Cardiac septum (tissue), 1 donor: ENCODE measurements around the gene GAREM1. TPM values are rescaled to one million over a fixed set of nuclear protein-coding genes. Genes with fewer than 3 reads are reported as not detected.

Source experiments
- DNase-seq: peaks from one replicate; pipeline ENCODE4 v3.0.0-alpha.2; 2020; ENCODE audit warnings: low spot score
- intact Hi-C: fragments of 100-400 bp; cut with DNase I; formaldehyde crosslinking; loops from one replicate; pipeline ENCODE4 v1.14.0; 2022
- total RNA-seq: library from RNA; stranded (reverse); fragmentation: NEBNext Ultra II Directional; extraction: Animal tissue kit (Norgen Biotek cat#: 25700); gene quantifications from one replicate; pipeline ENCODE4 v1.2.1, GENCODE V29; 2021
- donor health status: DM: no; HTN: no; CAD: no.

Gene GAREM1
- total RNA-seq, 1 donor from 2014 or later, result 10.0 TPM

DNA sequence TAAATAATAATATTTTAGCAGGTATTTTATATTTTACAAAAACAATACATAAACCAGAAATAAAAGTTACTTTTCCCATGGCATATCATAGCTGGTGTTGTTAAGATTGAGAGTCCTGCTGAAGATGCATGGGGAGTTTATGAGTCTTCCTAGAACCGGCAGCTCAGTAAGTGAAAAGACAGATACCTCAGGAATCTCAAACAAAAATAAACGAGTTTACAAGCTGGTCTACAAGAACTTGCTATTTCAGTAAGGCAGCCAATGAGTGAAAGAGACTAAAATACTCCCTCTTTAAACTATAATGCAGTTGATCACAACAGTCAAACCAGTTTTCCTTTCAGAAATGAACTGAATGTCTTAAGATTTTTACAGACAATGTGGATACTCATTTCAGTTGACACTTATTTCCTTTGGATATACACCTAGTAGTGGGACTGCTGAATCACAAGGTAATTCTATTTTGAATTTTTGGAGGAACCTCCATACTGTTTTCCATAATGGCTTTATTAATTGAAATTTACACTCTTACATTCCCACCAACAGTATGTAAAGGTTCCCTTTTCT lies 8.9 kb downstream of the GAREM1 start:
- intact Hi-C loops, result no loop called here

DNA sequence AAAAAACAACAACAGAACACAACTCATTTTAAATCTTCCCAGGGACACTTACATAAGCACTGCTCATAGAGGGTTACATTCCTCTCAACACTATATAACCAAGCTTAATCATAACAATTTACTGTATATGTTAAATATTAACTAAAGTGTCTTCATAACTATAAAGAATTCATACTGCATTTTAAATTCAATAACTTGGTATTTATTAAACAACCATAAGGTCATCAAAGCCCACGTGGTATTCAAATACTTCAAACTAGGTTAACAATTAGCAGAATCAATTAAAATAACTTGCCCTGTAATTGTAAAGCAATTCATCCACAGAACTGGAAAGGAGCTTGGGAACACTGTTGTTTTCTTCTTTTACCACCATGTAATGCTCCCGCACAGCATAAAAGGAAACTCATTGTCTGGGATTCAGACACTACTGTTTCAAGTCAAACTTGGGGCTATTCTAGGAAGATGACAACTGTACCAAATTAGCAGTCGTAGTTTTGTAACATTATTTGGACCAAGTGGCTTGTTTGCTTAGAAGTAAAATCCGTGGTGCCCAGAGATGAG lies 10.4 kb downstream of the GAREM1 start:
- intact Hi-C loops, result no loop called here

More for the DNA sequence above, 8.9 kb downstream of the GAREM1 start:
- no peak for DNase-seq

DNA sequence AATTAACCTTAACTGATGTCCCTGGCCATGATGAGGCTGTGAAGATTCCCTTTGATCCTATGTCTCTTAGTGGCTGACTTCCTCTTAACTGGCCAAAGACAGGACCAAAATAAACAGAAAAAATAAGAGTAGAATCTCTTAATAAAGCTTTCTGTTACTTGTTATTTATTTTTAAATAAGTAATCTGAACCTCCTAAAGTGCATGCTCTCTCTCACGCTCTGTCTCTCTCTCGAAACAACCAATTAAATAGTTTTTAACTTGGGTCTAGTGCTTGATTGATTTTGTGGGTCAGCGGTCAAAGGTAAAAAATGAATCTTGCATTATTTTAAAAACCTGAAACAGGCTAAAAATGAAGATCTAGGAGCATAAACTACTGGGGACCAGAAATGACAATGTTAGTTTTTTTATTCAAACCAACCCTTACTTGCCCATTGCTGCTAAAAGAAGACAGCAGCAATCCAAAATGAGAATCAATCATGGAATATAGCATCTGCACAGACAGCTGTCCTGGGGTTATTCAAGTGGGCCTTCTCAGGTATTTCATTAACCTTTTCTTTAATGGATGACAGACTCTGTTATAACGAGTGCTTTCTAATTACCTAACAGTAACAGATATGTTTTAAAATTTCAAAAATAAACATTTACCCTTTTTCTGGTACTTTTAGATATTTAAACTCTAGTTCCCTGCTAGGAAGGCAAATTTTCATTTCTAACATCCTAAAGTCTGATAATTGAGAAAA lies 11.2 kb downstream of the GAREM1 start:
- intact Hi-C loops, result no loop called here
- no peak for DNase-seq

More for the DNA sequence above, 10.4 kb downstream of the GAREM1 start:
- no peak for DNase-seq

DNA sequence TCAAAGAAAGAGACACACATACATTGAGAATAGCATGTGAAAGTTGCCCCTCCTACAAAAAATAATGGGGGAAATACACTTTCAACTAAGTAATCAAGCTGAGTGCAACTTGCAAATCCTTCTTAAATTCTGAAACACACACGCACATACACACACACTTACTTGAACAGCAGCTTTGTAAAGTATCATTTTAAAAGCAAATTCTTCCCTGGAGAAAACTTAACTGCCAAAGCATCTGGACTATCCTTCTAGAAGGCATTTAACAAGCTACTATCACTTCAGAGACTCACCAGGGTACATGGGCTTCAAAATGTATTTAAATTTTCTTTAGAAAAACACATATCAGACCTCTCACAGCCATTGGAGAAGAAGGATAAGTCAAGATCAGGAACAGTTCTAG lies 15.3 kb downstream of the GAREM1 start:
- intact Hi-C loops, result no loop called here
- no peak for DNase-seq

DNA sequence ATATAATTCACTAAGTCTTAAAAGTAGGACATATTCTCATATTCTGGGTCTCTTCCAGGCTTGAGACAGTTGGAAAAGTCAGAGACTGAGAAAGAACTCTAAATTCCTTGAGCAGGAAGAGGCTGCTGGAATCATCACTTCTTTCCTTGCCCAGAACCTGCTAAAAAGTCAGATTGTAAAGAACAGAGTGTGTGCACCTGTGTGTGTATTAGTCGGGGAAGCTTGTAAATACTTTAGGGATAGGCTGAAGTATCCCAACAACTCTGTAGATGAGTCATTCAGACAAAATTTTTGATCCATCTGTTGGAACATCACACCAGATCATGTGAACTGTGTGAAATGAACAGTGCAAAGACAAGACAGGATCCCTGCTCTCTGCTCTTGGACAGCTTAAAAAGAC lies 16.1 kb downstream of the GAREM1 start:
- intact Hi-C loops, result no loop called here
- no peak for DNase-seq

DNA sequence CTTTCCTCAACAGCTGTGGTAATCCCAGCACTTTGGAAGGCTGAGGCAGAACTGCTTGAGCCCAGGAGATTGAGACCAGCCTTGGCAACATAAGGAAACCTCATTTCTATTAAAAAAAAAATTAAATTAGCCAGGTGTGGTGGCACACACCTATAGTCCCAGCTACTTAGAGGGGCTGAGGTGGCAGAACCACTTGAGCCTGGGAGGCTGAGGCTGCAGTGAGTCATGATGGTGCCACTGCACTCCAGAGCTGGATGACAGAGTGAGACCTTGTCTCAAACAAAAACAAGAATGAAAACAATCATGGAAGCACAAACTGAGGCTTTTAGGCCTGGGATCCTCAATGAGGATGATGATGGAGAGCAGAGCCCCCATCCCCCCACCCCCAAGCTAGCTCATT lies 19.8 kb downstream of the GAREM1 start:
- DNase-seq, result no peak
- intact Hi-C loops, result no loop called here

DNA sequence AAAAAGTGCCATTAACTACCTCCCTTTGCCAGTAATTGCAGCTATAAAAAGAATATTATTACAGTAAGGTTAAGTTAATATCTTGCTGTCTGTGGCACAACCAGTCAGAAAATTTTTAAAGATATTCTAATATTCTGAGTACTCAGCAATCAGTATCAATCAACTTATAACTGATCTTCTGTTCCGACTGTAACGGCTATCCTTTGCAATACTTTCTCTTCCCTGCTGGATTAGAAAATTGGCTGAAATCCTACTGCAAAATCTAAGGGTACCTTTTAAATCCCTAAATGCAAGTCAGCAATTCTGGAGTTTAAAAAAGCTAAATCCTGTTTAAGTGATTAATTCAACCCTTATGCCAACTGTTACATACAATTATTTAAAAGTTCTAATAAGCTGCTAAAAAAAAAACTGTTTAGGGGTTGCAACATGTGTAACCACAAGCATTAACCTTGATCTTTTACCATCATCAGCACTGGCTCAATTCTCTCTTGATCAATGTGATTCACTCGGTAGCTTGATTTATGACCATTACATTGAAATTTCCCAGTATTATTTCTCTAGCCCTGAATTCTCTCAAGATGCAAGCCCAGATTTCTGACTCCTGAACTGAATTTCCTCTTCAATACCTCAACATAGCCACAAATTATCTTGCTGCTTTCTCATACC lies 20.5 kb downstream of the GAREM1 start:
- DNase-seq, result no peak
- intact Hi-C loops, result no loop called here

DNA sequence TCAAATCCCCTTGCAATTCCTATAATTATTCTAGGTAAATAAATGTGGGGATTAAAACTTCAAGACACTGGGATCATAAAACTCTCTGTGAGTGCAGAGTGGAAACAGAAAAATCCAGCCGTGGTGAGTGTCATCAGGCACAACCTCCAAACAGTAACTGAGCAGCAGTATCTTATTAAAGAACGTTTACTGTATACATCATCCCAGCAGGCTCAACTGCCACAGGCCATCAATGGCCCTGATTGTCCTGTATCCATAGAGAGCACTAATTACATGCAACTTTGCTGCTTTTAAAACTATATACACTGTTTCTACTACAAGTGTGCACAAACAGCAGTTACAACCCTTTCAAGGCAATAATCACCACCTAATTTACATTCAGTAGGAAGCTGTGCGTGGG lies 23.9 kb downstream of the GAREM1 start:
- no peak for DNase-seq
- intact Hi-C loops, result no loop called here

DNA sequence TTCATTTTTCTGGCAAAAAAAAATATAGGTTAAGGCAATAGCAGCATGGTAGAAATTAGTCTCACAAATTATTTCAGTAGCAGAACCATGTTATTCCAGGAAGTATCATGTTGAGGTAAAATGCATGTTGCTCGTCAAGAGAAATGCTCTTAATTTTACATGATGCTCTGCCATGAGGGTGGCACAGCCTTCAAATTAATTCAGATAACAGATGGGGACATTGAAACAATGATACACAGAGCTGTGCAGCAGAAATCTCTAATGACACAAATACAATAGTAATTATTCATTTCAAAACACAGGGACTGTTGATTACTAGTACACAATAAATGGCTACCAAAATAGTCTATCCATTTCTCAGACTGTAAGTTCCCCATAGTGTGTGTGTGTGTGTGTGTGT lies 24.8 kb downstream of the GAREM1 start:
- DNase-seq, result no peak
- intact Hi-C loops, result no loop called here

DNA sequence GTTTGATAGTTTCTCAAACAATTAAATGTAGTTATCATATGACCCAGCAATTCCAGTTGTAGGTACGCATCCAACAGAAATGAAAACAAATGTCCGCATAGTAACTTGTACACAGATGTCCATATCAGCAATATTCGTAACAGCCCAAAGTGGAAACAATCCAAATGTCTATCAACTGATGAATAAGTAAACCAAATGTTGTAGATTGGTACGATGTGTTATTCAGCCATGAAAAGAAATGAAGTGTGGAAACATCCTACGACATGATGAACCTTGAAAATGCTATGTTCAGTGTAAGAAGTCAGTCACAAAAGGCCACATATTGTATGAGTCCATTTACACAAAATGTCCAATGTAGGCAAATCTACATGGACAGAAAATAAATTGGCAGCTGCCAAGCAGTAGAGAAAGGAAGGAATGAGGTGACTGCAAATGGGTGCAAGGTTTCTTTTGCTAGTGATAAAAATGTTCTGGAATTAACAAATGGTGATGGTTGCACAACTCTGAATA lies 26.9 kb downstream of the GAREM1 start:
- intact Hi-C loops, result no loop called here
- DNase-seq, result no peak

DNA sequence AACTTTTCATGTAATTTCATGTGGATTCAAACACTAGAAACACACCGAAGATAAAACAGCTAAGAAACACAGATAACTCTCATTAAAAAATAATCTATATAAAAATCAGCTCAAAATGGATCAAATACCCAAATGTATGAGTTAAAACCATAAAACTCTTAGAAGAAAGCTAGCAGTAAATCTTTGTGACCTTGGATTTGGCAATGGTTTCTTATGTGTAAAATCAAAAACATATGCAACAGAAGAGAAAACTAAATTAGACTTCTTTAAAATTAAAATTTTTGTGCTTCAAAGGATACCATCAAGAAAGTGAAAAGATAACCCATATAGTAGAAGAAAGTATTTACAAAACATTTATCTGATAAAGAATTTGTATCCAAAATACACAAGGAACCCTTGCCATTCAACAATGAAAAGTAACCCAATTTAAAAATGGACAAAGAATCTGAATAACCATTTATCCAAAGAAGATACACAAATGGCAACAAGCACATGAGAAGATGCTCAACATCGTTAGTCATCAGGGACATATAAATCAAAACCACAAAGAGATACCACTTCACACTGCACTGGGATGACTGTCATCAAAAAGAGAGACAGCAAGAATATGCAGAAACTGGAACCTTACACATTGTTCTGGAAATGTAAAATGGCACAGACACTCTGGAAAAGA lies 27.5 kb downstream of the GAREM1 start:
- DNase-seq, result no peak
- intact Hi-C loops, result no loop called here

DNA sequence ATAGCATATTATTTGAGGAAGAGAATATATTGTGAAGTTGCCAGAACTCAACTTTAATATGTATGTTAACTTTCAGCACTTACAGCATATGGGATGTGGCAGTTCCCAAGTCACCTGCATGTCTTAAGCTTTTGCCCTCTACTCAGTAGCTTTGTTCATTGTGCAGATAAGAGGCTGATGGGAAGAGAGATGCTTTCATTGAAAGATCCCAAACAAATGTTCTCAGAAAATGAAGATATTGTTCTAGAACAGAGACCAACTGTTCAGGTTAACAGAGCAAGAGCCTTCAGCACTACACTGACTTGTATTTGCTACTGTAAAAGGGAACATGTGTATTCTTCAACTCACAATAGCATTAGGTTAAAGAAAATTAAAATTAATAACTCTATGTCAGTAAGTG lies 28.1 kb downstream of the GAREM1 start:
- intact Hi-C loops, result no loop called here
- DNase-seq, result no peak

DNA sequence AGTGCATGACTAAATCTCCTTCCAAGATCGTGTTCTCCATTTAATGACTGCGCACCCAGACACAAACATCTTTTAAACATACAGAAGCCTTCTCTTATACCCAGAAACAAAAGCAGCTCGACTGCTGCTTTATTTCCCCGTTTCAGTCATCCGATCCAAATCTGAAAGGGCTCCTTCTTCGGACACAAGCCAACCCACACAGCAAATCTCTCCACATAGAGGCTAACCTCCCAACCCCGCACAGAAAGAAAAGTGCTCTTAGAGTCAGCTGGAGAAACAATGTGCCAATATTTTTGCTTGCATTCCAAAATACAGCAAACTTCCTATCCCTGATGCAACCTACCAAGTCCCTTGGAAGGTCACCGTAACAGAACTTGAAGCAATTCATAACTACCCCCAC lies 29.1 kb downstream of the GAREM1 start:
- intact Hi-C loops, result no loop called here
- DNase-seq, result no peak

DNA sequence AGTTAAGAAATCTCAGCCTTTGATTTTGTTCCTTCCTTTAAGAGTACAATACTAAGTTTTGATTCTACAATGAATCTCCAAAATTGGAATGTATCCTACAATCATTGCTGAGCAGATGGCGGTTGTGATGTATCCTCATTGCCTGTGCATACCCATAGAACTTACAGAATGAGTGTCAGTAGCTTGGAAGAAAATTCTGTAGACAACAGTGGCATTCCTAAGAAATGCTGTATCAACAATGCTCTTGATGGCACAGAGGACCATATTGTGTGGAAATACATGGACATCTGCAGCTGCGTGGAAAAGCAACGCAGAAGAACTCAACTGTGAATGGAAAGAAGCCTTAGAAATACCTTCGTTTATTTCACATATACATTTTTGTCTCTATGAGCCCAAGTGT lies 30.2 kb downstream of the GAREM1 start:
- DNase-seq, result no peak
- intact Hi-C loops, result no loop called here

DNA sequence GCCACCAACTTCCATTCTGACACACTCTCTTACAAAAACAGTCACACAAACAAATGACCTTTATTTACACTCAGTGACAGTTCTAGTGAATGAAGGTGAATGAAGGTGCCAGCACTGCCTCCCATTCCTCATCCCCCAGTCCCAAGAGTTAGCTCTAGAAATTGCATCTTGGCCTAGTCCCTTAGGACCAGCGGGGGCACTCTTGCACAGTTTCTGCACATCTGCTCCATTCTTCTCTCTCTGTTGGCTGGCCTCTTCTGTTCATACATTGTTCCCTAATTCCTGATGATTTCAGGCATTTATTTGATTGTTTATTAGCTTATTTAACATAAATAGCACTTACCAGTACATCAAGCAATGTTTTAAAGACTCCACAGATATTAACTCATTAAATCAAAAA lies 30.9 kb downstream of the GAREM1 start:
- intact Hi-C loops, result no loop called here
- no peak for DNase-seq

DNA sequence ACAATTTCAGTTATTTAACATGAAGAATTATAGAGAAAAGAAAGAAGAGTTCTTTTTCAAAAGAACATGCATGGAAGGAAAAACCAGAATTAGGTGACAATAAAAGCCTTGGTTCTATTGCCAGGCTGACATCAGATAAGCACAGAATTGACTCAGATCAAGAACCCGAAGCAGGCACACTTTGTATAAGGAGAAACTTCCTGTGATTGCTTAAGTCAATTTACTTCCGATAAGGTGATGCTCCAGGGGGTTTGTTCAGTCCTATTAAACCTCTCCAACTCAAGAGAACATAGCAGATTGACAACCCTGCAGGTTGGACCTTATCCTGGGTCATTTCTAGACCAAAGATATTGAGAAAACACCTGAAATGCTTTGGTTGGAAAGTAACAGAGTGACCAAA lies 31.4 kb downstream of the GAREM1 start:
- intact Hi-C loops, result no loop called here
- DNase-seq, result no peak

DNA sequence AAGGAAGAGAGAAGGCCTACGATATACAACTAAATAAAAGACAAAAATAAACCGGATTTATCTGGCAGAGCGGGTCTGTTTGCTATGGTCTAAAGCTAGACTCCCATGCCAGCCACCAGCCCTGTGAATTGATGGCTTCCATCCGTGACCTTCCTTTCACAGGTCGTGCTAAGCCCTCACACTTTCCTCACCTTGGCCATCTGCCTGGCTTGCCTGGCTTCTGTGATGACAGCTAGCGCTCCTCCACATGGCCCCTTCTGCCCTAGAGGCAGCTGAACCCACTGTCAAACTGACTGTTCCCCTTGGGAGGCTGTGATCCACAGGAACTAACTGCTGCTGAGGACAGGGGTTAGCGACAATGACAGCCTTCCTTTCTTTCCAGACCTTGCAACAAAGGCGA lies 32.5 kb downstream of the GAREM1 start:
- intact Hi-C loops, result no loop called here
- DNase-seq, result peak; percentile 80

DNA sequence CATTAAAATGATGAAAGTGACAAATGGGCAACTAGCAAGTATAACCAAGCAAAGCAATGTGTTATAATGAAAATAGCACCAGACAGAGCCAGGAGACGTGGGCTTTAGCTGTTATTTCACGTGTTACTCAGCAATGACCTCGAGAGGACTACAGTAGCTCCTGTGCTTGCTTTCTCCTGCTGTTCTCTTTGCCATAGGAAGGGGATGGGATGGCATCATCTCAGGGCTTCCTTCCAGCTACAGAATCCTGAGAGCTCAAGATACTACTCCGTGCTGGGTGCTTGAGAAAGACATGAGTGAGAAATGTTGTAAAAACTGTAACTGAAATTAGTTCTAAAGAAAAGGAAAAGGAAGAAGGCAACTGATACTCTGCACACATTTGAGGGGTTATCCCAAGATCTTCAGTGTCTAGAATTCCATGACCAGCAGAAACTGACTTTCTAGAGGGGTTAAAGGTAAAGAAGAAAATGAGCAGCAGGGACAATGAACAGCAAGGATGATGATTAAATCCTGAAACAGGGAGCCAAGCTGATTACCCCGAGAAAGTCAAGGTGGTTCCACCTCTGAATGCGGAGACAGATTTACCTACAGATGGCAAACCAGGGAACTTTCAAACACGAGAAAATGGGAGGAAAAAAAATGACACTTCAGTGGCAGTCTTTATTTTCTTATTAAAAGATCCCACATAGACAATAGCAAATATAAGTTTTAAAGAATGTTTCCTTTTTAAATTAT lies 33.4 kb downstream of the GAREM1 start:
- no peak for DNase-seq
- intact Hi-C loops, result no loop called here
